Prostate gland (tissue), 2 donors: ENCODE results near the gene ENO2.

Experiments used
- POLR2A ChIP-seq: fragments of 450-650 bp; IDR thresholded peaks from one replicate; pipeline ENCODE4 v1.6.1; 2016; ENCODE audit warnings: antibody characterized with exemption, mild to moderate bottlenecking
- POLR2AphosphoS5 ChIP-seq: sonication (generic); formaldehyde crosslinking; IDR thresholded peaks from one replicate; pipeline ENCODE4 v1.6.1; 2017; ENCODE audit warnings: antibody characterized with exemption
- TF ChIP-seq, protein P1 (sequence below), 4 experiments: fragments of 200-600 bp in 2 of 4; fragments of 450-650 bp in 2 of 4; sonication (generic) in 2 of 4; IDR thresholded peaks; 1 replicate in 3 of 4; 2 replicates in 1 of 4; pipeline ENCODE4 v1.5.1; 2016 to 2019; ENCODE audit warnings: antibody characterized with exemption in 4 of 4, mild to moderate bottlenecking in 2 of 4, moderate library complexity in 2 of 4

DNA sequence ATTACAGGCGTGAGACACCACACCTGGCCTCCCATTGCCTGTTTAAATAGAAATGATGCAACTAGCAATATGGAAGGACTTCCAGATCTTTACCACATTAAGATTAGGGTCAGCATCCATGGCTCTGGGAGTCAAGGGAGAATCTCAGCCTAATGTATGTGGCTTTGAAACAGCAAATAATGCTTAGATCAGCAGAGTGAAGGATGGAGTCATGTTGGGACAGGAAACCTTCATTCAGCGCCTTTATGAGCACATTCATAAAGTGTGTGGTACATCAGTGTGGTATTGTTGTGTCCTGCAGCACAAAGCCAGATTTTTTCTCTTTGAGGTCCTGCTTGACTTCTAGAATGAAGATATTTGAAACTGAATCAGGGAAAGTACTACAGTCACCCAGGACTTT, 26.0 kb upstream of the ENO2 start:
- TF ChIP-seq POLR2AphosphoS5 (no peak), POLR2A (no peak)
- TF ChIP-seq, protein P1, sequence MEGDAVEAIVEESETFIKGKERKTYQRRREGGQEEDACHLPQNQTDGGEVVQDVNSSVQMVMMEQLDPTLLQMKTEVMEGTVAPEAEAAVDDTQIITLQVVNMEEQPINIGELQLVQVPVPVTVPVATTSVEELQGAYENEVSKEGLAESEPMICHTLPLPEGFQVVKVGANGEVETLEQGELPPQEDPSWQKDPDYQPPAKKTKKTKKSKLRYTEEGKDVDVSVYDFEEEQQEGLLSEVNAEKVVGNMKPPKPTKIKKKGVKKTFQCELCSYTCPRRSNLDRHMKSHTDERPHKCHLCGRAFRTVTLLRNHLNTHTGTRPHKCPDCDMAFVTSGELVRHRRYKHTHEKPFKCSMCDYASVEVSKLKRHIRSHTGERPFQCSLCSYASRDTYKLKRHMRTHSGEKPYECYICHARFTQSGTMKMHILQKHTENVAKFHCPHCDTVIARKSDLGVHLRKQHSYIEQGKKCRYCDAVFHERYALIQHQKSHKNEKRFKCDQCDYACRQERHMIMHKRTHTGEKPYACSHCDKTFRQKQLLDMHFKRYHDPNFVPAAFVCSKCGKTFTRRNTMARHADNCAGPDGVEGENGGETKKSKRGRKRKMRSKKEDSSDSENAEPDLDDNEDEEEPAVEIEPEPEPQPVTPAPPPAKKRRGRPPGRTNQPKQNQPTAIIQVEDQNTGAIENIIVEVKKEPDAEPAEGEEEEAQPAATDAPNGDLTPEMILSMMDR (IDR thresholded peaks at IDR 0.05): no peak
